NCI-H1092 treated with DMSO at 0.1 percent for 48 hours (cell line): Measurements from ENCODE around the gene WDR26.
"Not testable (repeated sequence)": the region's sequence is repeated elsewhere in the genome, so short reads cannot be mapped to it uniquely, and the experiment has no call there.

Source experiments
- DNase-seq: peaks from one replicate; lab custom pipeline; 2025; lab: John Stamatoyannopoulos, UW

The WDR26 gene

DNA sequence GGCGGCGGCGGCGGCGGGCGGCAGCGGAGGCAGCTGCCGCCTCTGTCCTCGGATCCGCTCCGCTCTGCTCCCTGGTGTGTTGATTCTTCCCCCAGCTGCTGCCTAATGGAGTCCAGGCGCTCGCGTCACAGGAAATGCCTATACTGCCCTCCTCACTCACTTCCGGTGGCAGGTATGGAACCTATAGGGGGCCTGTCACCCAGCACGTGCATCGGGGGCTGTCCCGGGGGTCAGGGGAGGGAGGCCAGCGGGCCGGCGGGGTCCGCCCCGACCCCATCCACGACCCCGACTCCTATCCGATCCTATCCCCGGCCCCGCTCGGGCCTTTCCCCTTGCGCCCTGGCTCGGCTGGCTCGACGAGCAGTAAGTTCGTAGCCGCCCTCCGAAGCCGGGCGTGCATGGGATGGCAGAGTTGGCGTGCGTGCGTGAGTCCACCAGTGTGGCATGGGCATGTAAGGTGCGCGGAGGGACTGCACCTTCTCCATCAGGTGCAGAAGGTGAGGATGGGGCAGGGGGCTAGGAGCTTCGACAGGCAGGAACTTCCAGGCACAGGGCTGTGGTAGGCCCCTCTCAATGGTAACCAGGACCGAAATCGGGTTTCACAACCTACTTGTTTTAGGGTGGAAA is at the start of gene WDR26:
Gene WDR26 (minus strand): TSS at position 107 of the 627 bp plus-strand sequence.
- peak; percentile 82 for DNase-seq

DNA sequence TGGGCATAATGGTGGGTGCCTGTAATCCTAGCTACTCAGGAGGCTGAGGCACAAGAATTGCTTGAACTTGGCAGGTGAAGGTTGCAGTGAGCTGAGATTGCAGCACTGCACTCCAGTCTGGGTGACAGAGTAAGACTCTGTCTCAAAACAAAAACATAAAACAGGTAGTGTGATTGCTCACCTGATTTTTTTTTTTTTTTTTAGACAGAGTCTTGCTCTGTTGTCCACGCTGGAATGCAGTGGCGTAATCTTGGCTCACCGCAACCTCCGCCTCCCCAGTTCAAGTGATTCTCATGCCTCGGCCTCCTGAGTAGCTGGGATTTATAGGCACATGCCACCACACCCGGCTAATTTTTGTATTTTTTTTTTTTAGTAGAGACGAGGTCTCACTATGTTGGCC is 48.6 kb upstream of the WDR26 start:
- DNase-seq = not testable (repeated sequence)

DNA sequence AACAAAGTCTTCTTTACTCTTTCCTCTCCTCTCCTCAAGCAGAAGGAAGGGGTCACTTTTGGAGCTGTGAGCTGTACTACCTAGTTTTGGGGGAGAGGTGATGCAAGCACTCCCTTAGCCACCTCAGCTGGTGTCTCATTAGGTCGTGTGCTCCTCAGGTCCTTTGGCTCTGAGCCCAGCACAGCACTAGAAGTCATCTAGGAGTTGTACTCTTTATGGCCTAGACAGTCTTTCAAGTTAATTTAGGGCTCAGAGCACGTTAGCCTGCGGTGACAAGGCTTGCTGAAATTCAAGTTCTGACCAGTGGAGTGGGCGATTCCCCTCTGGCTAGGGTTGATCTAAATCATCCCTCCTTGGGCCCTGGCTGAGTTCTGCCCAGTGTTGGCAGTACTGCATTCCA is 48.0 kb upstream of the WDR26 start:
- DNase-seq = no peak

DNA sequence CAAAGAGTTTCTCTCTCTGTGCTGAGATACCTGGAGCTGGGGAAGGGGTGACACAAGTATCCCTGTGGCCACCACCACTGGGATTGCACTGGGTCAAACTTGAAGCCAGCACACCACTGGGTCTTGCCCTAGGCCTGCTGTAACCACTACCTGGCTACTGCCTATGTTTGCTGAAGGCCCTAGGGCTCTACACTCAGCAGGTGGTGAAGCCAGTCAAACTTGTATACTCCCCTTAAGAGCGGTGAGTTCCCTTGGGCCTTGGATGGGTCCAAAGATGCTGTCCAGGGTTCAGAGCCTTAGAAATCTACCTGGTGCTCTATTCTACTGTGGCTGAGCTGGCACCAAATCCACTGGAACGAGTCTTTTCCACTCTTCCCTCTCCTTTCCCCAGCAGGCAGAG is 47.0 kb upstream of the WDR26 start:
- DNase-seq = no peak

DNA sequence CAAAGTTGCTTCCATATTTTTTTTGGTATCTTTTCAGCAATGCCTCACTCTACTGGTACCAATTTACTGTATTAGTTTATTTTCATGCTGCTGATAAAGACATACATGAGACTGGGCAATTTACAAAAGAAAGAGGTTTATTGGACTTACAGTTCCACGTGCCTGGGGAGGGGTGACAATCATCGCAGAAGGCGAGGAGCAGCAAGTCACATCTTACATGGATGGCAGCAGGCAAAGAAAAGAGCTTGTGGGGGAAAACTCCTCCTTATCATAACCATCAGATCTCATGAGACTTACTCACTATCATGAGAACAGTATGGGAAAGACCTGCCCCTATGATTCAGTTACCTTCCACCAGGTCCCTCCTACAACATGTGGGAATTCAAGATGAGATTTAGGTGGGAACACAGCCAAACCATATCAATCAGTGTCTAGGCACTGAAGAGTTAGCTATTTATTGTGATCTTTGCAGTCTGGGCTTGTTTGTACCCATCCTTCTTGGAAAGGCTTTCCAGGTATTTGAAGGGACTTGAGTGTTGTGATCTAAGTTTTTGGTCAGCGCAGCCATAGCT is 46.4 kb upstream of the WDR26 start:
- not testable (repeated sequence) for DNase-seq

DNA sequence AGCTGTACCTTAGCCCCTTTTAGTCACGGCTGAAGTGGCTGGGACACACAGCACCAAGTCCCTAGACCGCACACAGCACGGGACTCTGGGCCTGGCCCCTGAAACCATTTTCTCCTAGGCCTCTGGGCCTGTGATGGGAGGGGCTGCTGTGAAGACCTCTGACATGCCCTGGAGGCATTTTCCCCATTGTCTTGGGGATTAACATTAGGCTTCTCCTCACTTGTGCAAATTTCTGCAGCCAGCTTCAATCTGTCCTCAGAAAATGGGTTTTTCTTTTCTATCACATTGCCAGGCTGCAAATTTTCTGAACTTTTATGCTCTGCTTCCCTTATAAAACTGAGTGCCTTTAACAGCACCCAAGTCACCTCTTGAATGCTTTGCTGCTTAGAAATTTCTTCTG is 45.6 kb upstream of the WDR26 start:
- DNase-seq = not testable (repeated sequence)

DNA sequence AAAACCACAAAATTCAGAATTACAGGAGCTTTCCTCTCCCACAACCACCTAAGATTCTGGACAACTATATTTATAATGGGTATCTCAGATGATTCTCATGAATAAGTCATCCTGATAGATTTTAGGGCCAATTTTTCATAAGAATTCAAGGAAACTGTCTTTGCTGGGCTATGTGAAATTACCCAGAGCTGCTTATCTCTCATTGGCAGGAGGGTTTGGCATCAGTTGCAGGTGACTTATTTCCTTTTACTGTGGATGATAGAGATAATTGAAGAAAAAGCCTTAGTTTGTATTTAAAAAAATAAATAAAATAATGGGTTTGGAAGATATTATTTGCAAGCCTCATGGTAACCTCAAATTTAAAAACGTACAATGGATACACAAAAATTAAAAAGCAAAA is 38.2 kb upstream of the WDR26 start:
- DNase-seq = no peak

DNA sequence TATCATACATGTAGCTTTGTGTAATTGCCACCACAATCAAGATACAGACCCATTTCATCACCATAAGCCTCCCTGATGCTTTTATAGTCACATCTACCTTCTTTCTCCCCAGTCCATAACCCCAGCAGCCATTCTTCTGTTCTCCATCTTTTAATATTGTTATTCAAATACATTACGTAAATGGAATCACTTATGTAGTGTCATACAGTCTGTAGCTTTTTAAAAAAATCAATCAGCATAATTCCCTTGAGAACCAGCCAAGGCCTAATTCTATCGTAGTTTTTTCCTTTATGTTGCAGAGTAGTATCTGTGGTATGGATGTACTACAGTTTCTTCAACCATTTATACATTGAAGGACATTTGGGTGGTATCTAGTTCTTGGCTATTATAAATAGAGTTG is 31.6 kb upstream of the WDR26 start:
- DNase-seq = no peak

DNA sequence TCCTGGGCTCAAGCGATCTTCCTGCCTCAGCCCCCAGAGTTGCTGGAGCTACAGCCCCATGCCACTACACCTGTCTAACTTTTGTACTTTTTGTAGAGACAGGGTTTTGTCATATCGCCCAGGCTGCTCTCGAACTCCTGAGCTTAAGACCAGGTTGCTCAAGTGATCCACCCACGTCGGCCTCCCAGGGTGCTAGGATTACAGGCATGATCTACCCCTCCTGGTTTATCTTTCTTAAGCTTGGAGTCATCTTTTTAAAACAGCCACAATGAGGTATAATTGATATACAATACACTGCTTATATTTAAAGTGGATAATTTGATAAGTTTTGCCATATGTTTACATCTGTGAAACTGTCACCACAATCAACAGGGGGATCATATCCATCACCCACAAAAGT is 25.4 kb upstream of the WDR26 start:
- no peak for DNase-seq

DNA sequence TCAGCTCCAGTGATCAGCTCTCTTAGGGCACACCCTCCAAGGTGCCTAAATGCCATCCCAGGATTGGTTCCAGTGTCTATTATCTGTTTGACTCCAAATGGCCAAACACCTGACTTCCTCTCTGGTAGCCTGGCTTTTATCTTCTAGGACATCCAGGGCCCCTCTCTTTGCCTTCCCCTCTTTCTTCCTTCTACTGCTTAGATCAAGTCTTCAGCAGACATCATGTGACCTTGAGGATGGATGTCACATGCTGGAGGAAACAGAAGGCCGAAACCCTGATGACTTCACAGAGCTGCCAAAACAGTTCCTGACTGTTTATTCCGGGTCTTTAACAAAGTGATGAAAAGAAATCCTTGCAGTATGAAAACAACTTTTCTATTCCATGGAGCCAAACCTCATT is 24.4 kb upstream of the WDR26 start:
- no peak for DNase-seq

DNA sequence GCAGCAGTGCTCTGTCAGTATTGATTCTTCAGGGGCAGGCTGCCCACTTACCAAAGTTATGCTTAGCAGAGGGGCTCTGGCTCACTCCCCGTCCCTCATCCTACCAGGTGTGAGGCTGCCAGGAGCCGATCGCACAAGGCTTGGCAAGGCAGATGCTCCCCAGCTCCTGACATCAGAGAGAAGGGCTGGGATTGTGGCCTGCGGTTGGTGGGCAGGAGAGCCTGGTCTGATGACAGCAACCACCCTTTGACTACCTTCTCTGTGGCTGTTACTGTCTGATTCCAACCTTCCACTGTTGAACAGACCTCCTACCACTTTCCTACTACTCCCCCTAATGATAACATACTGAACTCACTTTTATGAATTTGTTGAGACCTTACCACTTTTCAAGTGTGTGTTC is 23.7 kb upstream of the WDR26 start:
- no peak for DNase-seq

DNA sequence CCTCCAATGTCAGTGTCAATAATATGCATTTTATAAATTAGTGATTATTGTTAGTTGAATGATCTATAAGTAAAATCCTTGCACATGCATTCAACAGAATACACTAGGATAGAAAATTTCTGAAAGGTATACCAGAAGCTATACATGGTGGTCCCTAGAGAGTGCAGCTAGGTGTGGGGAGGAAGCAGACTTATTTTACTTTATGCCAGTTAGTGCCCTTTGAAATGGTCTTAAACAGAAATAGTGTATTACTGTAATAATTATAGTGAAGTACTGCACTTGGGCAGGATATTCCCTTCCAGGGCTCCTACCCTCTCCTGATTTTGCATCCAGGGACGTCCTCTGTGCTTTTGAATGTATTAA is 23.2 kb upstream of the WDR26 start:
- DNase-seq = no peak

DNA sequence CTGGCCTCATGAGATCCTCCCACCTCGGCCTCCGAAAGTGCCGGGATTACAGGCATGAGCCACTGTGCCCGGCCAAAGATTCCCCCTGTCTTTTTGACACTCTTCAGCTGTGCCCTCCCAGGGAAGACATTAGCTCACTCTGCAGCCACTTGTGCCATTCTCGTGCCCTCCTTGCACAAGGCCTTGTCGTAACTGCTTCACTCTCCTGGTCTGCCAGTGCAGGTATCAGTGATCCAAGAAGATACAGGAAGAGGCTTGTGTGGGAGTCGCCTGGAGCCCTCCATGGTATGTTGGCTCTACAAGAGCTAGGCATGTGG is 22.0 kb upstream of the WDR26 start:
- DNase-seq = no peak

DNA sequence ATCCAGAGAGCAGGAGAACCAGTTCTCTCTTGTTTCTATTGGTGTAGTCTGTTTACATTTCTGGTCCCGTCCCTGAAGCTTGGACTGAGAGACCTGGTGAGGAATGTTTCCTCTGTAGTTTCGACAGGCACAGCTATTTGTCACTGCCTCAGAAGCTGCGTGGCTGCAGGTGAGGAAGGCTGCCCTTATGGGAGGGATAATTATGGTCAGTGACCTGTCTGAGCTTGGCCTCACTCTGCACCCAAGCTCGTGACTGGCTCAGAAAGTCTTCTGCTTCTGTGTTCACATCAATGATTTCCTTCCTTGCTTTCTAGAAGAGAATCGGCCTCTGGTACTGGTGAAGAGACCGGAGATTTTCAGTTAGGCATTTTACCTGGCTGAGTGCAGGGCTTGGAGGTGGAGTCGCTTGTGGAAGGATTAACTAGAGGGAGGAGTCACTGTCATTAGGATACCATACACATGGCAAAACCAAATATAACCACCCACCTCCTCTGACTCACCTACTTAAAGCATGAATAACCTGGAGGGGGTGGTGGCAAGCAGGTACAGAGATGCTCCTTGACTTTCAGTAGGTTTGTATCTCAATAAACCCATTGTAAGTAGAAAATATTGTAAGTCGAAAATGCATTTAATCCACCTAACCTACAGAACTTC is 19.9 kb upstream of the WDR26 start:
- no peak for DNase-seq

DNA sequence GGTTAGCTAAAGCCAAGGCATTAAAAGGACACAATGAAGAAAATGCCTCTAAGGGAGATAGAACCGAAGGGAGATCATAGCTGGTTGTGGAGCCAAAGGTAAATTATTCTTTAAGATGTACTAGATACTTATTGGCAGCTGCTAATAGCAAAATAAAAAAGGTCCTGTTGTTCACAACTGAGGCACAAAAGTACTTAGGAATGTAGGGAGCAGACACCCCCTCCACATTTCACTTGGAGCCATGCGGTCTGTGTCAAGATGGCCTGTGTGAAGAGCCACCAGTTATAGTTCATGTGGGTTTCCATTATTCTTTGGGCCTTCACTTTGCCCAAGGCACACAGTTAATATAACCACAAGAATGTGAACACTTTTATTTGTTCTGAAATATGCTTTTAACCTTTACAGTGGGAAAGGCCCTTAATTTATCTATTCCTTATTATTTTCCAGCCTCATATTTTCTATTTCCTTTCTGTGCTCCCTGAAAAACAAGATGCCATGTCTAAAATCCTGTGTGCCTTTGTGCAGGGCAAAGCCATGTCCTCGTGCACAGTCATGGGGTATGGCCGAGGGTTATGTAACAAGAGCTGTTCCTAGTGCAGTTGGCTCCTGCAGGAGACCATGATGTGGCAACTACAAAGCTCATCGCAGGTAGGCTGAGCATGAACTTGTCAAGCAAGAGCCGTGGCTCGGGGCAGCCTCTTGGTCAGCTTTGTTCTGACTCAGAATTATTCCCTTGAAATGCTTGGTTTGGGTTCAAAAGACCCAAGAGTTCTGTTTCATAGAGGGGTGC is 16.2 kb upstream of the WDR26 start:
- no peak for DNase-seq

DNA sequence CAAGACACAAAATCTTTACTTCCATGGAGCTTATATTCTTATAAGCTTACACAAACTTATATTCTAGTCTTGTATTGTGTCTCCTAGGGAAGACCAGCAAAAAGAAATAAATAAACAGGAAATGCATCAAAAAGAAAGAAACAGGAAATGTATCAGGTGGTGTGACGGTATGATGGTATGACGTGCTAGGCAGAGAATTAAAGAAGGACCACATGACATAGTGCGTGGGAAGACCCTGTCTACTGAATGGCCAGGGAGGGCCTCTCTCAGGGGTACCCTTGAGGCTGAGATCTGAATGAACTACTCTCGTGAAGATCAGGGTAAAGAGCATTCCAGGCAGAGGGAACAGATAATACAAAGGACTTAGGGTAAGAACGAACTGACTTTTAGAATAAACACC is 15.6 kb upstream of the WDR26 start:
- no peak for DNase-seq

DNA sequence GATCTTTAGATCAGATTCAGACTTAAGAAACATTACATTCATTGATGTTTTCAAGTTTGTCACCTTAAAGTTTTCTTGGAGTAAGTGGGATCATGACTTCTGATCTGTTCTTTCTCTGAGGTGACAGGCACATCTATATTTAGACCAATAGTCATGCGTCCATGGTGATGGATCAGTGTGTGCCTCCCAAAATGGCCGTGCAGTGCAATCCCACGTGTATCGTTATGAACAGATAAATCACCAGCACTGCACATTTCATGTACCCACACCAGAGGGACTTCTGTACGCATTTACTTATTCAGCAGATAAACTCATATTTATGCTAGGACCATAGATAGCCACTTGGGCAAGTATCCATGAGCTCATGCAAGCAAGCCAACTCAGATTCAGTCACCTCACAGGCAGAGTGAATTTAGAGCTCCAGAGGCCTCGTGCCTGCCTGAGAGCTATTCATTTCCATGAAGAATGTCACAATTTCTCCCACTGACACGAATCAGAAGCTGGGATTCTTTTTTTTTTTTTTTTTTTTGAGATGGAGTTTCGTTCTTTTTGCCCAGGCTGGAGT is 13.9 kb upstream of the WDR26 start:
- DNase-seq = no peak

DNA sequence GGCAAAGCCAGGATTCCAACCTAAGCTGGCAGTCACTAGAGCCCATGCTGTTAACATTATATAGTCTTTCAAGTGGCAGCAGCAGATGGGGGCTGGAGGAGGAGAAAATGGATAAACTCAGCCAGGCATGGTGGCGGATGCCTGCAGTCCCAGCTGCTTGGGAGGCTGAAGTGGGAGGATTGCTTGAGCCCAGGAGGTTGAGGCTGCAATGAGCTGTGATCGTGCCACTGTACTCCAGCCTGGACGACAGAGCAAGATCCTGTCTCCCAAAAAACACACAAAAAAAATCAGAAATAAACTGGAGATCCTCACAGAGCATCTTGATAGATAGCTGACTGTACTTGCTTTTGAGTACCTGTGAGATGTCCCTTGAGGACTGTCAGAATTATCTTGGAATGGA is 13.4 kb upstream of the WDR26 start:
- DNase-seq = no peak

DNA sequence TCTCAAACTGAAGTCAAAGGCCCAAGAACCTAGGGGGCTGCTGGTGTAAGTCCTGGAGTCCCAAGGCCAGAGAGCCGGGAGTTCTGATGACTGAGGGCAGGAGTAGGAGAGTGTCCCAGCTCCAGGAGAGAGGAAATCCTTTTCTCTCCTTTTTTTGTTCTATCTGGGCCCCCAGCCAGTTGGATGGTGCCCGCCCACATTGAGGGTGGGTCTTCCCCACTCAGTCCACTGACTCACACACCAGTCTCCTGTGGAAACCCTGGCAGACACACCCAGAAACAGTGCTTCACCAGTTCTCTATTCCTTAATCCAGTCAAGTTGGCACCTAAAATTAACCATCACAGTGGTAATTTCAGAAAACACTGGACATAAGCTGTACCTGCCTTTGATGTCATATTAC is 12.7 kb upstream of the WDR26 start:
- no peak for DNase-seq

DNA sequence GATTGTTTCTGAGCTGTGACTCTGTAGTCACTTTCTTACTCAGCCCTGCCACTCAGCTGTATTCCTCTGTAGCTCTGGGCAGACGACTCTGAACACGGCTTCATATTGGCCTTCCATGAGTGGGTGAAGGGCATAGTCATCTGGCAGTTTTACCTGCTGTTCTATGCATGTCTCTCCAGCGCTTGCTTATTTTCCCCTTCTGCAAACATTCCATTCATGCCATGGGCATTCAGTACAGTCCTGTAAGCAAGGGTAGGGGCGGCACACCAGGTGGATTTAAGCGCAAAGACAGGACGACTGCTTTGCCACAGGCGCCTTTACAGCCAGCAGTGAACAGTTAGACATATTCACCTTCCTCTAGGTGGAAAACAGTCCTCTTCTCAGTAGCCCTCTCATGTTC is 4.4 kb upstream of the WDR26 start:
- no peak for DNase-seq

DNA sequence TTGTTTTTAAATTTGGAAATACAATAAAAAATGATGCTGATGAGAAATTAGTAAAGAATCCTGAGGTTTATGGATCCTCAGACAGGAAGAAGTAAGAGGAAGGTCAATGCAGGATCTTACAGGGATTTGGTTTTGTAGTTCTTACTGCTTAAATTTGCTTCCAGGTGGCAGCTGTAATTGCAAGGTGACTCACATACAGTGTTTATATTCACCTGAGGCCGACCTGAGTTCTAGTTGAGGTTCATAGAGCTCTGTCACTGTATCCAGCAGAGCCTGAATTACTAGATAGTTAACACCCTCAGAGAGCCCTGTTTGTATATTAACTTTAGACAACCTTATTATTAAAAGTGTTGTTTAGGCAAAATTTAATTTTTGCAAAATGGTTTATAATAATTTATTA is 1.4 kb upstream of the WDR26 start:
- no peak for DNase-seq

DNA sequence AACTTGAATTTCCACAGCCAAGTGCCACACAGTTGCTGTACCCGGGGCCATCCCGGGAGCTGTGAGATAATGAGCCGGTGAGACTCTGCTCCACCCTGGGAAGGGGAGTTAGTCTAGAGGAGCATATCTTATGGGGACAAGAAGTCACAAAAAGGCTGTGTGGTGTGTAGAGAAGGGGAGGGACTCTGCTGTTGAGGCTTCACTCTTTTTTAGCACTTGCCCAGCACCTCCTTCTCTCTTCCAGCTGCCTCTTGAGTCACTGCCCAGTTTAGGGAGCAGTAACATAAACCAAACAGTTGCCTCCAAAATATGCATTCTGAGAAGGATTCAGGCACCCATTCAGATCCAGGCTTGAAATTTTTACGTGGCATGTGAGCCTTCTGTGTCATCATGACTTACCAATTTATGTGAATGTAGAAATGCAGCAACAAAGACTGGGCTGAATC is 744 bp upstream of the WDR26 start:
- DNase-seq = no peak
